EL (cell line): ENCODE results near the gene TGFB1I1.
A peak's percentile ranks its signal among the peaks of the same experiment; 100 is the strongest.
"Not testable (repeated sequence)": the region's sequence is repeated elsewhere in the genome, so short reads cannot be mapped to it uniquely, and the experiment has no call there.

Source experiments
- DNase-seq: peaks from one replicate; pipeline ENCODE4 v3.0.0-alpha.2; 2016

The TGFB1I1 gene

DNA sequence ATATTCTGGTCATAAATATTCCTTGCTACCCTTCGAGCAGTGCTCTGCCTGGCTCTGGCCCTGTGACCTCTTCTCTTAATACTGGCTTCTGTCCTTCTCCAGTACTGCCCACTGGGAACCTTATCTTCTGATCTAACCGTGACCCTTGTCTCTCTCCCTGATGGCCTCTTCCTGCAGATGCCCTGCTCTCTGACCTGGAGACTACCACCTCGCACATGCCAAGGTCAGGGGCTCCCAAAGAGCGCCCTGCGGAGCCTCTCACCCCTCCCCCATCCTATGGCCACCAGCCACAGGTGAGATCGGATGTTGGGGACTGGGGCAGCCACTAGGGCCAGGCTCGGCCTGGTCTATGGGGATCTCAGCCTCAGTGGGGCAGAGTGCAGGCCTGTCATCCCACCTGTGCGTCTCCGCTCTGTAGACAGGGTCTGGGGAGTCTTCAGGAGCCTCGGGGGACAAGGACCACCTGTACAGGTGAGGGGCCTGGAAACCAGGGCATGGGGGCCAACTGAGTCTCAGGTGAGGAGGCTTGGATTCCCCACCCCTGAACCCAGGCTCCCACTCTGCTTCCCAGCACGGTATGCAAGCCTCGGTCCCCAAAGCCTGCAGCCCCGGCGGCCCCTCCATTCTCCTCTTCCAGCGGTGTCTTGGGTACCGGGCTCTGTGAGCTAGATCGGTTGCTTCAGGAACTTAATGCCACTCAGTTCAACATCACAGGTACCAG, 1.5 kb downstream of the TGFB1I1 start:
- no peak for DNase-seq

GRCh38 chr16:31474173-31474714, 2.3 kb downstream of the TGFB1I1 start:
- peak; percentile 89 for DNase-seq

- no peak for DNase-seq
These were observed 3.1 kb downstream of the TGFB1I1 start for GRCh38 chr16:31474773-31475738.

- DNase-seq: no peak
These were observed 4.0 kb downstream of the TGFB1I1 start for GRCh38 chr16:31475946-31476302.

DNA sequence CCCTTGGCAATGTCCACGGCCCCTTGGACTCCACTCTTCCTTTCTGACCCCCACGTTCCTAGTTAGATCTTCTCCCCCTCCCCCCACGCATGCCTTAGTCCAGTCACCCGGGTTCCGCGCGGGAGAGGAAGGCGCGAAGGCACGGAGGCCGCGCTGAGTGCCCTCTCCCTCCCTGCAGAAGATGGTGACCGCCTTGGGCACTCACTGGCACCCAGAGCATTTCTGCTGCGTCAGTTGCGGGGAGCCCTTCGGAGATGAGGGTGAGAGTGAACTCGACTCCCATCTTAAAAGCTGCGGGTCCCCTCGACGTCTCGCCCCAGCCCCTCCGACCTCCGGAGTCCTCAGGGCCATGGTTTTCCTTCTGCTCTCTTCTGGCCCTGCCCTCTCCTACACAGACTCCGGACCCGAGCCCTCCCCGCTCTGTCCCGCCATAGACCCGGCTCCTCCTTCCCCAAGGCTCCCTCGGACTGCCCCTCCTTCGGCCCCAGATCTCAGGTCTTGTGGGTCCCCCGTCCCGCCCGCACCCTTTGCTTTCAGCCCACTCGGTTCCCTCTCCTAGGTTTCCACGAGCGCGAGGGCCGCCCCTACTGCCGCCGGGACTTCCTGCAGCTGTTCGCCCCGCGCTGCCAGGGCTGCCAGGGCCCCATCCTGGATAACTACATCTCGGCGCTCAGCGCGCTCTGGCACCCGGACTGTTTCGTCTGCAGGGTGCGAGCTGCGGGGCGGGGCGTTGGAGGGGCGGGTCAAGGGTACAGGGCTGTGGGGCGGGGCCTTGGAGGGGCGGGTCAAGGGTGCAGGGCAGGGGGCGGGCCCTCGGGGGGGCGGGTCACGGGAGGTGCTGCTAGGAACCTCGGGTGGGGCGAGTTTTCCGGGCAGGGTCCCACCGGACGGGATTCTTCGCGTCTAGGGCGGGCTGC, 4.6 kb downstream of the TGFB1I1 start:
- no peak for DNase-seq

DNA sequence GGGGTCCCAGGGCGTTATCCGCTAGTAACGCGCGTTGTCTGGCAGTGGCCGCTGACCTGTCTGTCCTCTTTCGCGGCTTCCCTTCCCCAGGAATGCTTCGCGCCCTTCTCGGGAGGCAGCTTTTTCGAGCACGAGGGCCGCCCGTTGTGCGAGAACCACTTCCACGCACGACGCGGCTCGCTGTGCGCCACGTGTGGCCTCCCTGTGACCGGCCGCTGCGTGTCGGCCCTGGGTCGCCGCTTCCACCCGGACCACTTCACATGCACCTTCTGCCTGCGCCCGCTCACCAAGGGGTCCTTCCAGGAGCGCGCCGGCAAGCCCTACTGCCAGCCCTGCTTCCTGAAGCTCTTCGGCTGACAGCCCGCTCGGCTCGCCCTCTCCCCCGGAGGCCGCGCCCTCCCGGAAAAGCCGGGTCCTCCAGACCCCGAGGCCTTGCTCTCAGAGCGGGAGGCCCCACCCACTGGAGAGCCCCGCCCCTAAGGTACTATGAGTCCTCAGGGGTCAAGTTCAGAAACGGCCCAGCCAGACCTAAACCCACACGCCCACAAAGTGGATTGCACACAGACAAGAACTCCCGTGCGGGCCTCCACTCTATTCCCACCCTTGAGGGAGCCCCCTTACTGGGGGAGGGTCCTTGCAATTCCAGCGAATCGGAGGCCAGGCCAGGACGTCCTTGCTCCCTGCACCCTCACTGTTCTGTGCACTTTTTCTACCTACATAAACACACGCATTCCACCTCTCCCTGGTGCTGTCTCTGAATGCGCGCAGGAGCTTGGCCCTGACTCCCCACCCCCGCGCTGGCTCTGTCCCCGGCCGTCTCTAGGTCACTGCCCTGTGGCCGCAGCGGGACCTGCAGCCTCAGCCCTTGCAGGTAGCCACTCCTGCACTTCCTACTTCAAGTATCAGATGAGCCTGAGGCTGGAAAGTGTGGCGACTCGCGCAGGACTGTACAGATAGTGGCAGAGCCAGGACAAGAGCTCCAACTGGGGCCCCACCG, 5.6 kb downstream of the TGFB1I1 start:
- no peak for DNase-seq

DNA sequence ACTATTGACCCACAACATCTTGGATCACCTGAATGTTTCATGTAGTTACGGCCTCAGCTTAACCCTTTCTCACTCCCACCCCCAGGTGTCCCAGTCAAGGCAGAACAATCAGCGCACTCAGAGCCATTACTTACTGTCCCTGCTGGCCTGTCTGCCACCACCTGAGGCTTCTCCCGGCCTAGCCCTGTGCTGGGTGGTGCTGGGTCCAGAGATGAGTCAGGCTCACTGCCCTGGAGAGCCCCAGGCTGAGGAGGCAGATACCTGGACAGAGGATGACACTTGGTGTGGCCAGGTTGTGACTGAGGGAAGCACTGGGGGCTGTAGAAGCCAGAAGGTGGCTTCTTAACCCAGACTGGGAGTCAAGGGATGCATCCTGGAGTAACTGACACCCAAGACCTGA, 7.0 kb downstream of the TGFB1I1 start:
- DNase-seq: no peak

DNA sequence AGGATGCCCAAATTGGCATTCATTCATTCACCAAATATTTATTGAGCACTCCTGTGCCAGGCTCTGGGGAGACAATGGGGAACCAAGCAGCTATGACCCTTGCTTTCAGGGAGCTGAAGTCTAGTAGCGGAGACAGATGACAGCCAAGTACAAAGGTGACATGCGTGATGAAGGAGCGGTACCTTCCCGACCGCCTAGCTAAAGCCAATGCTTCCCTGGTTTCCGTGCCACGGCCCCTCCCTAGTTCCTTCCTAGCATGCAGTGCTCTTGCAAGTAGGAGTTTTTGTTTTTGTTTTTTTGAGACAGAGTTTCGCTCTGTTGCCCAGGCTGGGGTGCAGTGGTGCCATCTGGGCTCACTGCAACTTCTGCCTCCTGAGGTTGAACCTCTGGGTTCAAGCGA, 7.8 kb downstream of the TGFB1I1 start:
- DNase-seq: no peak

DNA sequence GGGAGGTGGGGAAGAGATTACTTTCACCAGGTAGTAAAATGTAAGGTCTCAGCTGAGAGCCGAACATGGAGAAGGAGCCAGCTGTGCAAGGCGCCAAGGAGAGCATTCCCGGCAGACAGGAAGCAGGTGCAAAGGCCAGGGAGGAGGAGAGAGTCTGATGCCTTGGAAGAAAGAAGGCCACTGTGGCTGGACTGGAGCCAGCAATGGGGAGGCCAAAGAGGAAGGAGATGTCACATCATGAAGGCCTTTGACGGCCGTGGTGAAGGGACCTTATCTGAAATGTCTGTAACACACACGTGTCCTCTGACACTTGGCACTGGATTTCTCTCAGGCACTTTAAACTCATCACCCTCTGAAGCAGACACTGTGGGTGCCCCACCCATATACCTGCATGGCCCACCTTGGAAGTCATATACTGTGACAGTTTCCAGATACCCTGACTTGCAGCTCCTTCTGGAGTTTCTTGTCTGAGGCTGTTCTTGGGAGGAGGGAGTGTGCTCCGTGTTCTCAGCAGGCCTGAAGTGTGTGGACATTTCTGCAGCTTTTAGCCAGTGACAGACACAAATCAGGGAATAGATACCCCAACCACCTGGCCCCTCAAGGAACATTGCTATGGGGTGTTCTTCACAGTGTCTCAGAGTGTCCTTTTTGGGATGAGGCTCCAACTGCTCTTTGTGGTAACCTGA, 9.0 kb downstream of the TGFB1I1 start:
- DNase-seq: no peak

DNA sequence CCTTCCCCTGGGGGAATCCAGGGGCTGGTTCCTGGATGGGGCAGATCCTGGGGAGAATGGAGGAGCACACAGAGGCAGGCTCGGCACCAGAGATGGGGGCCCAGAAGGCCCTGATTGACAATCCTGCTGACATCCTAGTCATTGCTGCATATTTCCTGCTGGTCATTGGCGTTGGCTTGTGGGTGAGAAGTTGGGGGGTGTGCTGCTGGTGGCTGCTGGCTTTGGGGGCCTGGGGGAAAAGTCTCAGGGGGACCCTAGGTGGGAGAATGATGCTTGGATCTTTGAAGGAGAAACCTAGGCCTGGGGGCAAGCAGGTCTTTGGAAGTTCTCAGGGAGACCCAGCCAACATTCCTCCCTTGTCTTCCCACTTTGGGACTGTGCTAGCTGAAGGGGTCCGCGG, 11.1 kb downstream of the TGFB1I1 start, which contains the start of gene SLC5A2:
Gene SLC5A2, plus strand, starts transcription at position 43 of the 400 bp plus-strand sequence. Its CDS starts 14 bp downstream, at position 57.
- no peak for DNase-seq

- not testable (repeated sequence) for DNase-seq
These were observed 12.1 kb downstream of the TGFB1I1 start for GRCh38 chr16:31484048-31484447.

- no peak for DNase-seq
These were observed 12.7 kb downstream of the TGFB1I1 start for GRCh38 chr16:31484491-31485171.

DNA sequence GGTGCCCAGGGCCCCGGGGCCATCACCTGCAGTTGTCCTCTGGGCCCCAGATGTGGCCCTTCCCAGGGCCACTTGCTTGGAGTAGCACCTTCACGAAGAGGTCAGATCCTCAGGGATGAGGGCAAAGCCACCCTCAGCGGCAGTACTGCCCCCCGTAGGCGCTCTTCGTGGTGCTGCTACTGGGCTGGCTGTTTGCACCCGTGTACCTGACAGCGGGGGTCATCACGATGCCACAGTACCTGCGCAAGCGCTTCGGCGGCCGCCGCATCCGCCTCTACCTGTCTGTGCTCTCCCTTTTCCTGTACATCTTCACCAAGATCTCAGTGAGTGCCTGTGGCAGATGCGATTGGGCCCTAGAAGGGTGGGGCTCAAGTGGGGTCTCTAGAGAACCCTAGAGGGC, 13.6 kb downstream of the TGFB1I1 start:
- no peak for DNase-seq

- DNase-seq: no peak
These were observed 14.1 kb downstream of the TGFB1I1 start for GRCh38 chr16:31486045-31486444.

DNA sequence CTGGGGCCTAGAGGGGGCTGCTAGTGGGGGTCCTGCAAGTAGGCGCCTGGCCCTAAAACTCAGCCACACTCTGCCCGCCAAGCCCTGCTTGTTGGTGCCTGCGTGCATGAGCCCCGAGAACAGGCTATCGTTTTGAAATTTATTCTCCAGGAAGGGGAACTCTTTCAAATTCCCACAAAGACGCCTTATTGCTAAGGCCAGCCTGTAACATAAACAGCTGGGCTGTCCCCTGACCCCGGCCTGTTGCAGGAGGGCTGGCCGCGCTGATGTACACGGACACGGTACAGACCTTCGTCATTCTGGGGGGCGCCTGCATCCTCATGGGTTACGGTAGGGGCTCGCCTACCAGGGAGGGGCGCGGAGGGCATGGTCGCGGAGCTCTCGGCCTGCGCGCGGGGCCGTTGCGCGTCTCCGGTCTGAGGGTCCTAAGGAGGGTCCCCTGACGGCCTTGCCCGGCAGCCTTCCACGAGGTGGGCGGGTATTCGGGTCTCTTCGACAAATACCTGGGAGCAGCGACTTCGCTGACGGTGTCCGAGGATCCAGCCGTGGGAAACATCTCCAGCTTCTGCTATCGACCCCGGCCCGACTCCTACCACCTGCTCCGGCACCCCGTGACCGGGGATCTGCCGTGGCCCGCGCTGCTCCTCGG, 15.2 kb downstream of the TGFB1I1 start:
- DNase-seq: no peak

- DNase-seq: peak; percentile 51
These were observed 15.9 kb downstream of the TGFB1I1 start for GRCh38 chr16:31487720-31488467.

GRCh38 chr16:31488468-31489297, 16.7 kb downstream of the TGFB1I1 start:
- no peak for DNase-seq

- DNase-seq: no peak
These were observed 17.3 kb downstream of the TGFB1I1 start for GRCh38 chr16:31489298-31489564.
